WTC11 (cell line): ENCODE data around the gene KCNJ15. TPM values are rescaled to one million over a fixed set of nuclear protein-coding genes. Genes with fewer than 3 reads are reported as not detected.

ENCODE experiments used
- ATAC-seq: fragments of 200-7000 bp; cut with Tn5 transposase; 2 replicates; pipeline ENCODE4 v1.10.0; 2021; ENCODE audit warnings: mild to moderate bottlenecking, moderate library complexity
- CTCF ChIA-PET: fragments of 300-600 bp; sonication (Branson Sonifier 250); formaldehyde crosslinking; loops from one replicate; lab custom pipeline; 2021; ENCODE audit warnings: antibody characterized with exemption; lab: Charles Lee
- POLR2A ChIA-PET: fragments of 350-600 bp; sonication (Branson Sonifier 250); formaldehyde crosslinking; loops from one replicate; lab custom pipeline; 2021; ENCODE audit warnings: antibody characterized with exemption; lab: Charles Lee
- DNase-seq: peaks from one replicate; pipeline ENCODE4 v3.0.0; 2021; ENCODE audit warnings: low spot score
- H3K27ac Mint-ChIP-seq: 2 replicates; pipeline ENCODE4 v1.8.0; 2021; ENCODE audit warnings: mixed read lengths
- H3K27me3 Mint-ChIP-seq: 2 replicates; pipeline ENCODE4 v1.8.0; 2021; ENCODE audit warnings: low read depth, mild to moderate bottlenecking, moderate library complexity, mixed read lengths
- H3K36me3 Mint-ChIP-seq: 2 replicates; pipeline ENCODE4 v1.8.0; 2021; ENCODE audit warnings: mixed read lengths
- H3K4me1 Mint-ChIP-seq: 2 replicates; pipeline ENCODE4 v1.8.0; 2022; ENCODE audit warnings: mixed read lengths
- H3K4me3 Mint-ChIP-seq: 2 replicates; pipeline ENCODE4 v1.8.0; 2021; ENCODE audit warnings: mild to moderate bottlenecking, moderate library complexity, mixed read lengths
- H3K9me3 Mint-ChIP-seq: 2 replicates; pipeline ENCODE4 v1.8.0; 2021; ENCODE audit warnings: mixed read lengths
- FOXJ3 ChIP-seq: sonication (generic); formaldehyde crosslinking; IDR thresholded peaks from 2 replicates; pipeline ENCODE4 v1.9.0; 2021; ENCODE audit warnings: missing genetic modification reagents, mild to moderate bottlenecking, borderline replicate concordance
- GTF2I ChIP-seq: fragments of 250-450 bp; sonication (Bioruptor Pico); conservative IDR thresholded peaks from 2 replicates; pipeline ENCODE4 v1.4.0; 2021; ENCODE audit warnings: mild to moderate bottlenecking
- HMGA2 ChIP-seq: fragments of 250-450 bp; sonication (Bioruptor Pico); IDR thresholded peaks from 2 replicates; pipeline ENCODE4 v1.4.0; 2021; ENCODE audit warnings: mild to moderate bottlenecking, moderate library complexity
- IRF1 ChIP-seq: sonication (generic); formaldehyde crosslinking; IDR thresholded peaks from 2 replicates; pipeline ENCODE4 v1.8.0; 2023; ENCODE audit warnings: missing genetic modification reagents
- IRF2 ChIP-seq: sonication (generic); formaldehyde crosslinking; IDR thresholded peaks from 2 replicates; pipeline ENCODE4 v1.8.0; 2022; ENCODE audit warnings: low read depth, missing genetic modification reagents, borderline replicate concordance
- KAT7 ChIP-seq: sonication (generic); formaldehyde crosslinking; IDR thresholded peaks from 2 replicates; pipeline ENCODE4 v1.8.1; 2023; ENCODE audit warnings: missing genetic modification reagents, mild to moderate bottlenecking, borderline replicate concordance
- MLX ChIP-seq: sonication (generic); formaldehyde crosslinking; IDR thresholded peaks from 2 replicates; pipeline ENCODE4 v1.8.1; 2023; ENCODE audit warnings: mild to moderate bottlenecking, missing genetic modification reagents, moderate library complexity
- MYBL2 ChIP-seq: sonication (generic); formaldehyde crosslinking; IDR thresholded peaks from 2 replicates; pipeline ENCODE4 v1.8.1; 2023; ENCODE audit warnings: mild to moderate bottlenecking, moderate library complexity, missing genetic modification reagents
- OVOL2 ChIP-seq: fragments of 250-450 bp; sonication (Bioruptor Pico); IDR thresholded peaks from 2 replicates; pipeline ENCODE4 v1.9.0; 2021; ENCODE audit warnings: mild to moderate bottlenecking, borderline replicate concordance
- PREB ChIP-seq: sonication (generic); formaldehyde crosslinking; IDR thresholded peaks from 2 replicates; pipeline ENCODE4 v1.8.1; 2022; ENCODE audit warnings: mild to moderate bottlenecking, missing genetic modification reagents, moderate library complexity, borderline replicate concordance
- PRRX2 ChIP-seq: fragments of 250-450 bp; sonication (Bioruptor Pico); IDR thresholded peaks from 2 replicates; pipeline ENCODE4 v1.8.0; 2021; ENCODE audit warnings: mild to moderate bottlenecking
- RELA ChIP-seq: sonication (generic); formaldehyde crosslinking; IDR thresholded peaks from 2 replicates; pipeline ENCODE4 v1.8.1; 2022; ENCODE audit warnings: missing genetic modification reagents, mild to moderate bottlenecking, borderline replicate concordance
- SMAD4 ChIP-seq: sonication (generic); formaldehyde crosslinking; IDR thresholded peaks from 2 replicates; pipeline ENCODE4 v1.8.0; 2022; ENCODE audit warnings: mild to moderate bottlenecking, missing genetic modification reagents
- STAT6 ChIP-seq: sonication (generic); formaldehyde crosslinking; conservative IDR thresholded peaks from 2 replicates; pipeline ENCODE4 v1.8.1; 2023; ENCODE audit warnings: mild to moderate bottlenecking, low read depth, missing genetic modification reagents, moderate library complexity
- TEAD4 ChIP-seq: sonication (generic); formaldehyde crosslinking; IDR thresholded peaks from 2 replicates; pipeline ENCODE4 v1.8.0; 2022; ENCODE audit warnings: mild to moderate bottlenecking, missing genetic modification reagents
- USF1 ChIP-seq: sonication (generic); formaldehyde crosslinking; IDR thresholded peaks from 2 replicates; pipeline ENCODE4 v1.8.0; 2022; ENCODE audit warnings: mild to moderate bottlenecking, missing genetic modification reagents
- ZBTB21 ChIP-seq: sonication (generic); formaldehyde crosslinking; IDR thresholded peaks from 2 replicates; pipeline ENCODE4 v1.8.1; 2023; ENCODE audit warnings: mild to moderate bottlenecking, missing genetic modification reagents, borderline replicate concordance
- ZNF138 ChIP-seq: sonication (generic); formaldehyde crosslinking; conservative IDR thresholded peaks from 2 replicates; pipeline ENCODE4 v1.8.1; 2022; ENCODE audit warnings: mild to moderate bottlenecking, moderate library complexity, missing genetic modification reagents
- ZNF263 ChIP-seq: sonication (generic); formaldehyde crosslinking; IDR thresholded peaks from 2 replicates; pipeline ENCODE4 v1.8.1; 2022; ENCODE audit warnings: low read depth, mild to moderate bottlenecking, moderate library complexity, missing genetic modification reagents
- ZNF512 ChIP-seq: sonication (generic); formaldehyde crosslinking; IDR thresholded peaks from 2 replicates; pipeline ENCODE4 v1.8.1; 2022; ENCODE audit warnings: missing genetic modification reagents, borderline replicate concordance
- ZNF532 ChIP-seq: fragments of 250-450 bp; sonication (Bioruptor Pico); IDR thresholded peaks from 2 replicates; pipeline ENCODE4 v1.9.0; 2021; ENCODE audit warnings: mild to moderate bottlenecking, borderline replicate concordance
- total RNA-seq: library from RNA; stranded (reverse); gene quantifications from 3 replicates; pipeline ENCODE4 v1.2.3, GENCODE V29; 2021

The KCNJ15 gene
- total RNA-seq, 1 experiment from 2014 or later, result 0.57 TPM

GRCh38 chr21:38299671-38300070 is 42.9 kb downstream of the KCNJ15 start:
- ChIA-PET CTCF (no interaction called here), POLR2A (no interaction called here)
- Mint-ChIP-seq H3K27me3 (no peaks in the 10 kb centered on the region; the same call in 1 of the 2 replicates), H3K4me1 (peaks cover 32% of the 10 kb centered on the region), H3K4me3 (no peak overlapping the region), H3K36me3 (no peaks in the 10 kb centered on the region), H3K9me3 (no peaks in the 10 kb centered on the region), H3K27ac (no peak overlapping the region)
- TF ChIP-seq TEAD4 (CRISPR knock-in tag) (no peak), ZNF532 (no peak), ZBTB21 (CRISPR knock-in tag) (no peak), ZNF512 (CRISPR knock-in tag) (no peak), STAT6 (CRISPR knock-in tag) (no peak), PRRX2 (no peak), ZNF263 (no peak), IRF2 (CRISPR knock-in tag) (no peak), FOXJ3 (CRISPR knock-in tag) (no peak), OVOL2 (no peak), PREB (CRISPR knock-in tag) (no peak), USF1 (no peak), IRF1 (CRISPR knock-in tag) (no peak), RELA (CRISPR knock-in tag) (no peak)
- DNase-seq (no peak), ATAC-seq (no peak)

GRCh38 chr21:38300141-38300578 is 43.4 kb downstream of the KCNJ15 start:
- ATAC-seq, result no peak
- CTCF ChIA-PET, result no interaction called here
- POLR2A ChIA-PET, result no interaction called here
- Mint-ChIP-seq H3K4me3 (no peak overlapping the region), H3K36me3 (no peaks in the 10 kb centered on the region), H3K9me3 (no peaks in the 10 kb centered on the region), H3K4me1 (peaks cover 32% of the 10 kb centered on the region), H3K27me3 (no peaks in the 10 kb centered on the region; the same call in 1 of the 2 replicates), H3K27ac (no peak overlapping the region)
- DNase-seq, result no peak
- no peak for TF ChIP-seq HMGA2 (CRISPR knock-in tag)
- no peak for TF ChIP-seq ZNF138
- no peak for TF ChIP-seq MLX (CRISPR knock-in tag)
- no peak for TF ChIP-seq KAT7 (CRISPR knock-in tag)
- no peak for TF ChIP-seq MYBL2
- no peak for TF ChIP-seq GTF2I (CRISPR knock-in tag)
- no peak for TF ChIP-seq SMAD4 (CRISPR knock-in tag)
